HT-29 (cell line): Measurements from ENCODE around the gene LAMA1. TPM values are rescaled to one million over a fixed set of nuclear protein-coding genes. Genes with fewer than 3 reads are reported as not detected.
A peak's percentile ranks its signal among the peaks of the same experiment; 100 is the strongest.
"Not testable (repeated sequence)": the region's sequence is repeated elsewhere in the genome, so short reads cannot be mapped to it uniquely, and the experiment has no call there.

Experiments used
- DNase-seq: peaks from one replicate; pipeline ENCODE4 v3.0.0-alpha.2; 2015; ENCODE audit warnings: low spot score
- total RNA-seq: library from RNA; depleted of rRNA; stranded (reverse); fragments of >200 nt; shearing (Covaris generic); gene quantifications from 2 replicates; pipeline ENCODE4 v1.2.3, GENCODE V29; 2014

LAMA1 gene
- total RNA-seq, 1 experiment from 2014 or later, result not detected

- DNase-seq, result no peak
Measured at GRCh38 chr18:6948281-6949055, 169.1 kb downstream of the LAMA1 start.

- DNase-seq, result no peak
Measured at GRCh38 chr18:6947338-6948030, 170.1 kb downstream of the LAMA1 start.

GRCh38 chr18:6943143-6943542 is 174.5 kb downstream of the LAMA1 start:
- no peak for DNase-seq

- no peak for DNase-seq
Measured at GRCh38 chr18:6942742-6943141, 174.9 kb downstream of the LAMA1 start.

GRCh38 chr18:6941996-6942395 is 175.6 kb downstream of the LAMA1 start:
- no peak for DNase-seq

- no peak for DNase-seq
Measured at GRCh38 chr18:6940451-6940850, 177.1 kb downstream of the LAMA1 start.

- no peak for DNase-seq
Measured at GRCh38 chr18:6939972-6940371, 177.6 kb downstream of the LAMA1 start.

- DNase-seq, result not testable (repeated sequence)
Measured at GRCh38 chr18:6938403-6938802, 179.2 kb downstream of the LAMA1 start.

GRCh38 chr18:6938003-6938402 is 179.6 kb downstream of the LAMA1 start:
- no peak for DNase-seq

GRCh38 chr18:6934859-6935258 is 182.7 kb downstream of the LAMA1 start:
- no peak for DNase-seq

GRCh38 chr18:6929370-6930102 is 188.1 kb downstream of the LAMA1 start:
- peak; percentile 53 for DNase-seq

- DNase-seq, result no peak
Measured at GRCh38 chr18:6928359-6928758, 189.2 kb downstream of the LAMA1 start.

GRCh38 chr18:6927153-6927552 is 190.4 kb downstream of the LAMA1 start:
- no peak for DNase-seq

GRCh38 chr18:6923220-6923619 is 194.4 kb downstream of the LAMA1 start:
- DNase-seq, result no peak

GRCh38 chr18:6921571-6921970 is 196.0 kb downstream of the LAMA1 start:
- no peak for DNase-seq

- DNase-seq, result peak; percentile 95
Measured at GRCh38 chr18:6920099-6920955, 197.3 kb downstream of the LAMA1 start.

- DNase-seq, result no peak
Measured at GRCh38 chr18:6917072-6917471, 200.5 kb downstream of the LAMA1 start.

GRCh38 chr18:6901286-6901926 is 216.2 kb downstream of the LAMA1 start:
- DNase-seq, result no peak

- no peak for DNase-seq
Measured at GRCh38 chr18:6891788-6892187, 225.8 kb downstream of the LAMA1 start.
